ENCODE measurements around the gene BRSK2. TPM values are rescaled to one million over a fixed set of nuclear protein-coding genes. Genes with fewer than 3 reads are reported as not detected.
"Not testable (repeated sequence)": the region's sequence is repeated elsewhere in the genome, so short reads cannot be mapped to it uniquely, and the experiment has no call there.

The BRSK2 gene
- total RNA-seq, 4 donors from 2014 or later, result 0.35 to 6.4 (median 0.40) TPM; not detected in 1

- no peak for DNase-seq
- no peak for TF ChIP-seq CTCF (IDR thresholded peaks at IDR 0.05)
- TF ChIP-seq POLR2A (IDR thresholded peaks at IDR 0.05), result no peak
- no peak overlapping the region for H3K4me3 ChIP-seq
- no peaks in the 10 kb centered on the region for H3K36me3 ChIP-seq
- no peaks in the 10 kb centered on the region for H3K4me1 ChIP-seq
- no peak overlapping the region for H3K27ac ChIP-seq
- H3K9me3 ChIP-seq, result no peaks in the 10 kb centered on the region
- H3K27me3 ChIP-seq, result no peaks in the 10 kb centered on the region
Measured at GRCh38 chr11:1409108-1409851, 19.5 kb downstream of the BRSK2 start.

GRCh38 chr11:1409852-1410125 lies 20.1 kb downstream of the BRSK2 start:
- not testable (repeated sequence) for H3K27ac ChIP-seq, H3K4me1 ChIP-seq, H3K27me3 ChIP-seq

GRCh38 chr11:1410366-1411291 lies 20.9 kb downstream of the BRSK2 start:
- no peak overlapping the region for H3K27ac ChIP-seq
- no peaks in the 10 kb centered on the region for H3K9me3 ChIP-seq
- no peaks in the 10 kb centered on the region for H3K27me3 ChIP-seq
- no peaks in the 10 kb centered on the region for H3K36me3 ChIP-seq
- H3K4me1 ChIP-seq, result no peaks in the 10 kb centered on the region
- no peak for DNase-seq
- H3K4me3 ChIP-seq, result no peak overlapping the region
- TF ChIP-seq POLR2A (IDR thresholded peaks at IDR 0.05) (no peak), CTCF (IDR thresholded peaks at IDR 0.05) (no peak)

More at GRCh38 chr11:1409852-1410125, 20.1 kb downstream of the BRSK2 start:
- DNase-seq, H3K4me3 ChIP-seq, H3K36me3 ChIP-seq, H3K9me3 ChIP-seq: not testable (repeated sequence)

- DNase-seq, result no peak
- Histone ChIP-seq H3K9me3 (no peaks in the 10 kb centered on the region), H3K27ac (no peak overlapping the region), H3K4me1 (no peaks in the 10 kb centered on the region), H3K36me3 (no peaks in the 10 kb centered on the region), H3K4me3 (no peak overlapping the region), H3K27me3 (no peaks in the 10 kb centered on the region)
- TF ChIP-seq CTCF (IDR thresholded peaks at IDR 0.05), result no peak
- no peak for TF ChIP-seq POLR2A (IDR thresholded peaks at IDR 0.05)
Measured at GRCh38 chr11:1411301-1411700, 21.6 kb downstream of the BRSK2 start.

GRCh38 chr11:1411739-1412138 lies 22.0 kb downstream of the BRSK2 start:
- not testable (repeated sequence) for H3K27ac ChIP-seq, H3K27me3 ChIP-seq, DNase-seq, H3K4me1 ChIP-seq, H3K4me3 ChIP-seq, H3K36me3 ChIP-seq, H3K9me3 ChIP-seq

GRCh38 chr11:1412377-1413095 lies 22.8 kb downstream of the BRSK2 start:
- H3K4me1 ChIP-seq, result no peaks in the 10 kb centered on the region

More at GRCh38 chr11:1412377-1413095, 22.8 kb downstream of the BRSK2 start:
- no peak overlapping the region for H3K27ac ChIP-seq
- no peak overlapping the region for H3K4me3 ChIP-seq
- H3K9me3 ChIP-seq, result peaks cover 0 to 7% (median 2%) of the 10 kb centered on the region in 4 donors
- DNase-seq, result no peak
- H3K27me3 ChIP-seq, result no peaks in the 10 kb centered on the region
- TF ChIP-seq POLR2A (IDR thresholded peaks at IDR 0.05), result no peak
- TF ChIP-seq CTCF (IDR thresholded peaks at IDR 0.05), result no peak
- H3K36me3 ChIP-seq, result no peaks in the 10 kb centered on the region

Measured in Peyer's patch (tissue), 4 donors.